ENCODE measurements around the gene RAB9B. TPM values are rescaled to one million over a fixed set of nuclear protein-coding genes. Genes with fewer than 3 reads are reported as not detected.
A peak's percentile ranks its signal among the peaks of the same experiment; 100 is the strongest.

RAB9B gene, protein sequence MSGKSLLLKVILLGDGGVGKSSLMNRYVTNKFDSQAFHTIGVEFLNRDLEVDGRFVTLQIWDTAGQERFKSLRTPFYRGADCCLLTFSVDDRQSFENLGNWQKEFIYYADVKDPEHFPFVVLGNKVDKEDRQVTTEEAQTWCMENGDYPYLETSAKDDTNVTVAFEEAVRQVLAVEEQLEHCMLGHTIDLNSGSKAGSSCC
- under 1 TPM in 5 of 6 experiments, not detected in 1; 0.05 to 0.25 (median 0.12) TPM for total RNA-seq
- long read RNA-seq = 0 reads

DNA sequence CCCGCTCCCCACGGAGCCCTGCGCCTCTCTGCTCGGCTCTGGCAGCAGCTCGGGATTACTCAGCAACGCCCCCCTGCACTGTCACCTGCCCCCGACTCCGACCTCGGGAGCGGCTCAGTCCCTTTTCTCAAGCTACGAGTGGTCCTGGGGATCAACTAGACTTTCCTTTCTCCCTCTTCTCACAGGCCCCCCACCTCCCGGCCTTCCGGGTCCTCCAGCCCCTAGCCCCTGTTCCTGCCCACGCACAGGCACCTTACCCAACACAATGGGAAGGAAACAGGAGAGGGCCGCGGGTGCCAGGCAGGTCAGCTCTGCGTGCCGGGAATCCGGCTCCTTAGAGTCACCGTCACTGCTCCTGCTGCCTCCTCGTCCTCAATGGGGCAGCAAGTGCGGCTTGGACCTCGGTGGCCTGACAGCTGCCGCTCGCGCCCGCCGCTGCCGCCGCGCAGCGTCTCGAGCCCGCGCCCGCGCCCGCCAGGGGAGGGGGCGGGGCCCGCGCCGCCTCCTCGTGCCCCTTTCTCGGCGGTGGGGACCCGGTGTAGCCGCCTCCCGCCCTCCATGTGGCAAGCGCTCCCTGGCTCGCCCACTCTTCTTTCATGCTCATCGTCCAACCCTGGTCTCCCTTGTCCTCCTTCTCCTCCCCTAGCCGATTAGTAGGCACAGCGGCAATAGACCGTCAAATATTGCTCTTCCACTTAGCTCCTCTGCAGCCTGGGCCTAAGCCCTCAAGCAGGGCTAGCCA lies at the start of gene RAB9B:
Gene RAB9B, minus strand, starts transcription at position 455 of the 742 bp plus-strand sequence. CDS start 6,473 bp downstream, outside the sequence.
- no peak within 1 kb of the TSS for H3K27ac ChIP-seq
- peak within 1 kb of the TSS; percentile 25 to 50 (median 35) for H3K4me3 ChIP-seq
- intact Hi-C loops (cut with DNase I) = no loop called here
- no peaks in the 10 kb centered on the region for H3K4me1 ChIP-seq
- no peak for TF ChIP-seq POLR2A (IDR thresholded peaks at IDR 0.05)
- TF ChIP-seq, protein P1, sequence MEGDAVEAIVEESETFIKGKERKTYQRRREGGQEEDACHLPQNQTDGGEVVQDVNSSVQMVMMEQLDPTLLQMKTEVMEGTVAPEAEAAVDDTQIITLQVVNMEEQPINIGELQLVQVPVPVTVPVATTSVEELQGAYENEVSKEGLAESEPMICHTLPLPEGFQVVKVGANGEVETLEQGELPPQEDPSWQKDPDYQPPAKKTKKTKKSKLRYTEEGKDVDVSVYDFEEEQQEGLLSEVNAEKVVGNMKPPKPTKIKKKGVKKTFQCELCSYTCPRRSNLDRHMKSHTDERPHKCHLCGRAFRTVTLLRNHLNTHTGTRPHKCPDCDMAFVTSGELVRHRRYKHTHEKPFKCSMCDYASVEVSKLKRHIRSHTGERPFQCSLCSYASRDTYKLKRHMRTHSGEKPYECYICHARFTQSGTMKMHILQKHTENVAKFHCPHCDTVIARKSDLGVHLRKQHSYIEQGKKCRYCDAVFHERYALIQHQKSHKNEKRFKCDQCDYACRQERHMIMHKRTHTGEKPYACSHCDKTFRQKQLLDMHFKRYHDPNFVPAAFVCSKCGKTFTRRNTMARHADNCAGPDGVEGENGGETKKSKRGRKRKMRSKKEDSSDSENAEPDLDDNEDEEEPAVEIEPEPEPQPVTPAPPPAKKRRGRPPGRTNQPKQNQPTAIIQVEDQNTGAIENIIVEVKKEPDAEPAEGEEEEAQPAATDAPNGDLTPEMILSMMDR (IDR thresholded peaks at IDR 0.05) = no peak
- H3K36me3 ChIP-seq = no peaks in the 10 kb centered on the region
- 14% methylated on average over 20 of the region's 54 CpGs for WGBS (ENCODE audit: insufficient coverage, low coverage, low lambda C conversion rate, missing lambda C conversion rate)
- ATAC-seq = peak; percentile 87 to 92 (median 88)
- H3K27me3 ChIP-seq = no peaks in the 10 kb centered on the region
- no peaks in the 10 kb centered on the region for H3K9me3 ChIP-seq
- DNase-seq = peak; percentile 19 to 65 (median 47)

DNA sequence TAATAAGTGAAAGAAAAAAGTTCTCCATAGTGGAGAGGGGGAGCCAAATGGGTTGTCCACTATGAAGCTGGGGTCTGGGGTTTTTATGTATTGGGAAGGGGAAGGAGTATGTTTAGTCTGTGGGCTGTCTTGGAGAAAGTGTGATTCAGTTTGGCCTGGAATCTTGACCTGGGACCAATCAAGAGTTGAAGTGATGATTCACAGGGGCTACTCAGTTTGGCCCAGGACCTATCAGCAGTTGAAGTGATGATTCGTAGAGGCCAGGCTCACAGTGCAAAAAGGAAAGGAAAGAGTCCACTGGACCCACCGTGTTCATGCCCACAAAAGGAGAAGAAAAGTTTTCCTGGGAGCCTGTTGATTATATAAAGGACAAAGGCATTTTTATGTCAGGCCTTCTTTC lies 47.3 kb upstream of the RAB9B start:
- no peaks in the 10 kb centered on the region for H3K36me3 ChIP-seq
- TF ChIP-seq POLR2A (IDR thresholded peaks at IDR 0.05) = no peak
- TF ChIP-seq, protein P1 (IDR thresholded peaks at IDR 0.05) = no peak
- ATAC-seq = no peak
- DNase-seq = no peak
- intact Hi-C loops (cut with DNase I) = no loop called here
- H3K4me3 ChIP-seq = no peak overlapping the region
- no peaks in the 10 kb centered on the region for H3K27me3 ChIP-seq
- 30% methylated on average over 2 of the region's 2 CpGs for WGBS (ENCODE audit: insufficient coverage, low coverage, low lambda C conversion rate, missing lambda C conversion rate)
- H3K4me1 ChIP-seq = no peaks in the 10 kb centered on the region
- no peaks in the 10 kb centered on the region for H3K9me3 ChIP-seq
- H3K27ac ChIP-seq = no peak overlapping the region

DNA sequence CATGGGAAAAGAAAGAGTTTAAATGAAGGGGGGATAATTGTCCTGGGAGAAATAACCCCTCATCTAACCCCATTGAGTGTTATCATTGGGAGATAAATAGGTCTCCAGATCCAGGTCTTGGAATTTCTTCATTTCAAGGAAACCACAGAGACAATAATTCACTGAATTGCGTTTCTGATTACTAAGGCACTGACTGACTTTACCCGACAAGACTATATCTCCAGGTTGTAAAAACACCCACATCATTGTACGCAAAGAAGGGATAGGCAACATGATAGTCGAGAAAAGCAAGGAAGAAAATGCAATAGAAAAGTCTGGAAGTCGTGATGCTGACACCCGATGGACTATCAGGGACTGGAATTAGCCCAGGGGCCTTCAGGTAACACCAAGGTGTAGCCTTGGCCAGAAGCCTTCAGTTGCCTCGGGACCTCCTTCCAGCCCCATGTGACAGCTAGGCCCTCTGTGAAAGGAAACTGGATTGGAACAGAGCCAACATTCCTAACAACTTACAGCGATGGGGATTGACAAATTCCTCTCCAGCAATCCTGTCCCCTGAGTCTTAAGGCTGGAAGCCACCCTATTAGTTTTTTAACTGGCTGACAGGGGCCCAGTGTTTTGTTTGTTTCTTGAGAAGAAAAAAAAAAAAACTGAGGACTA lies 46.5 kb upstream of the RAB9B start:
- WGBS (ENCODE audit: insufficient coverage, low coverage, low lambda C conversion rate, missing lambda C conversion rate) = 55% methylated on average over 8 of the region's 8 CpGs
- TF ChIP-seq, protein P1 (IDR thresholded peaks at IDR 0.05) = no peak
- no peak for TF ChIP-seq POLR2A (IDR thresholded peaks at IDR 0.05)
- Histone ChIP-seq H3K36me3 (no peaks in the 10 kb centered on the region), H3K27ac (no peak overlapping the region), H3K4me1 (no peaks in the 10 kb centered on the region), H3K27me3 (no peaks in the 10 kb centered on the region), H3K4me3 (no peak overlapping the region), H3K9me3 (no peaks in the 10 kb centered on the region)
- no peak for ATAC-seq
- no peak for DNase-seq
- intact Hi-C loops (cut with DNase I) = no loop called here

DNA sequence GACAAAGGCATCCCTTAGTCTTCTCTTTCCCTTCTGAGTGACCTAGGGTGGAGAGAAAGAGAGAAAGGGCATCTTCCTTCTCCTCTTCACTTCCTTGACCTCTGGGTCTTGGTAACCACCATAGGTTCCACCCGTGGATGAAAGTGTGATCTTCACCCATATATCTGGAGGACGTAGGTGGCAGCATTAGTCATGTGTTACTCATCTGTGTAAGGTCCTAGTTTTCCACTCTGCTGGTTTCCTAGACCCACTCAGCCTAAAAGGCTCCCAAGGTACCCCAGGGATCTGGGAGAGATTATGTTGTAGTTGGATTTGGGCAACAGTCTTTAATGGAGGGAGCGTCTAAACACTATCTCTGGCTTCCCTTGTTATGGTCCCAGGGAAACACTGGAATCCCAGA lies 45.5 kb upstream of the RAB9B start:
- Histone ChIP-seq H3K9me3 (no peaks in the 10 kb centered on the region), H3K36me3 (no peaks in the 10 kb centered on the region), H3K4me1 (no peaks in the 10 kb centered on the region), H3K4me3 (no peak overlapping the region), H3K27ac (no peak overlapping the region), H3K27me3 (no peaks in the 10 kb centered on the region)
- intact Hi-C loops (cut with DNase I) = no loop called here
- ATAC-seq = no peak
- WGBS (ENCODE audit: insufficient coverage, low coverage, low lambda C conversion rate, missing lambda C conversion rate) = 51% methylated on average over 3 of the region's 3 CpGs
- DNase-seq = no peak
- no peak for TF ChIP-seq POLR2A (IDR thresholded peaks at IDR 0.05)
- TF ChIP-seq, protein P1 (IDR thresholded peaks at IDR 0.05) = no peak

Measured in right lobe of liver (tissue), 6 donors.